BLaER1 (cell line): ENCODE data around the gene SLC9A1.
"Not testable (repeated sequence)": the region's sequence is repeated elsewhere in the genome, so short reads cannot be mapped to it uniquely, and the experiment has no call there.

ENCODE experiments used
- H3K27ac ChIP-seq: shearing (Covaris generic); formaldehyde crosslinking; 2 replicates; pipeline ENCODE4 v1.8.1; 2022
- H3K27me3 ChIP-seq: shearing (Covaris generic); formaldehyde crosslinking; 2 replicates; pipeline ENCODE4 v1.8.1; 2022
- H3K36me3 ChIP-seq: shearing (Covaris generic); formaldehyde crosslinking; 2 replicates; pipeline ENCODE4 v1.8.1; 2022
- H3K4me1 ChIP-seq: shearing (Covaris generic); formaldehyde crosslinking; 2 replicates; pipeline ENCODE4 v1.8.1; 2022
- H3K4me2 ChIP-seq: shearing (Covaris generic); formaldehyde crosslinking; 2 replicates; pipeline ENCODE4 v1.8.1; 2022
- H3K4me3 ChIP-seq: shearing (Covaris generic); formaldehyde crosslinking; 2 replicates; pipeline ENCODE4 v1.8.1; 2022
- H3K9ac ChIP-seq: shearing (Covaris generic); formaldehyde crosslinking; 2 replicates; pipeline ENCODE4 v1.8.1; 2022
- H3K9me3 ChIP-seq: shearing (Covaris generic); formaldehyde crosslinking; 2 replicates; pipeline ENCODE4 v1.8.1; 2022
- H4K20me1 ChIP-seq: shearing (Covaris generic); formaldehyde crosslinking; 2 replicates; pipeline ENCODE4 v1.8.1; 2022
- Cebpa-rat ChIP-seq: shearing (Covaris generic); IDR thresholded peaks from 2 replicates; pipeline ENCODE4 v1.8.1; 2022

Gene SLC9A1

GRCh38 chr1:27154991-27155781 is at the start of gene SLC9A1:
Gene SLC9A1 (minus strand): TSS chr1:27155125. CDS start chr1:27154334, 791 bp downstream.
- peak; percentile 38; the same call in 1 of the 2 replicates for TF ChIP-seq Cebpa-rat
- Histone ChIP-seq H3K36me3 (no peaks in the 10 kb centered on the region), H3K27me3 (no peaks in the 10 kb centered on the region), H3K4me2 (peak within 1 kb of the TSS; percentile 99), H3K9ac (peak within 1 kb of the TSS; percentile 91), H3K4me1 (peaks cover 44% of the 10 kb centered on the region), H3K27ac (peak within 1 kb of the TSS; percentile 86), H3K9me3 (no peaks in the 10 kb centered on the region), H3K4me3 (peak within 1 kb of the TSS; percentile 77), H4K20me1 (0 out of 2 replicates have a peak, but pooled peaks cover 30% of the 10 kb centered on the region)

- H3K27ac ChIP-seq = no peak overlapping the region
- H3K36me3 ChIP-seq = no peaks in the 10 kb centered on the region
- H3K4me2 ChIP-seq = no peak overlapping the region
- H3K4me3 ChIP-seq = no peak overlapping the region
- H3K9me3 ChIP-seq = no peaks in the 10 kb centered on the region
- H3K9ac ChIP-seq = no peak overlapping the region
- no peak for TF ChIP-seq Cebpa-rat
- H4K20me1 ChIP-seq = no peaks in the 10 kb centered on the region
- no peaks in the 10 kb centered on the region for H3K27me3 ChIP-seq
- H3K4me1 ChIP-seq = peaks cover 7% of the 10 kb centered on the region; the same call in 1 of the 2 replicates
Observed at GRCh38 chr1:27203946-27204345, 49.0 kb upstream of the SLC9A1 start.

- no peaks in the 10 kb centered on the region for H4K20me1 ChIP-seq
- no peak overlapping the region for H3K4me3 ChIP-seq
- no peak overlapping the region for H3K4me2 ChIP-seq
- H3K9me3 ChIP-seq = no peaks in the 10 kb centered on the region
- no peaks in the 10 kb centered on the region for H3K27me3 ChIP-seq
- H3K27ac ChIP-seq = no peak overlapping the region
- H3K36me3 ChIP-seq = no peaks in the 10 kb centered on the region
- TF ChIP-seq Cebpa-rat = no peak
- H3K9ac ChIP-seq = no peak overlapping the region
- H3K4me1 ChIP-seq = peaks cover 7% of the 10 kb centered on the region; the same call in 1 of the 2 replicates
Observed at GRCh38 chr1:27201295-27201694, 46.4 kb upstream of the SLC9A1 start.

GRCh38 chr1:27193194-27193593 is 38.3 kb upstream of the SLC9A1 start:
- Histone ChIP-seq H3K27me3 (no peaks in the 10 kb centered on the region), H4K20me1 (no peaks in the 10 kb centered on the region), H3K4me2 (no peak overlapping the region), H3K4me3 (no peak overlapping the region), H3K9ac (no peak overlapping the region), H3K9me3 (peaks cover 6% of the 10 kb centered on the region), H3K4me1 (no peaks in the 10 kb centered on the region), H3K36me3 (no peaks in the 10 kb centered on the region), H3K27ac (no peak overlapping the region)
- TF ChIP-seq Cebpa-rat = no peak

GRCh38 chr1:27192039-27192529 is 37.2 kb upstream of the SLC9A1 start:
- H4K20me1 ChIP-seq = no peaks in the 10 kb centered on the region
- no peak overlapping the region for H3K9ac ChIP-seq
- H3K9me3 ChIP-seq = peaks cover 6% of the 10 kb centered on the region
- no peak overlapping the region for H3K4me2 ChIP-seq
- no peaks in the 10 kb centered on the region for H3K4me1 ChIP-seq
- H3K36me3 ChIP-seq = no peaks in the 10 kb centered on the region
- H3K4me3 ChIP-seq = no peak overlapping the region
- TF ChIP-seq Cebpa-rat = no peak
- no peak overlapping the region for H3K27ac ChIP-seq
- H3K27me3 ChIP-seq = no peaks in the 10 kb centered on the region

- not testable (repeated sequence) for H3K27me3 ChIP-seq, H3K4me3 ChIP-seq, H3K4me1 ChIP-seq, H3K9ac ChIP-seq, H3K4me2 ChIP-seq, H3K36me3 ChIP-seq, H4K20me1 ChIP-seq, H3K27ac ChIP-seq
- H3K9me3 ChIP-seq = peaks cover 61% of the 10 kb centered on the region
Observed at GRCh38 chr1:27184665-27185064, 29.7 kb upstream of the SLC9A1 start.

GRCh38 chr1:27179979-27180378 is 25.1 kb upstream of the SLC9A1 start:
- H3K4me1 ChIP-seq = no peaks in the 10 kb centered on the region
- H3K27ac ChIP-seq = no peak overlapping the region
- H3K9ac ChIP-seq = no peak overlapping the region
- no peak overlapping the region for H3K4me2 ChIP-seq
- peaks cover 87% of the 10 kb centered on the region for H3K9me3 ChIP-seq
- no peak overlapping the region for H3K4me3 ChIP-seq
- H3K36me3 ChIP-seq = no peaks in the 10 kb centered on the region
- H3K27me3 ChIP-seq = no peaks in the 10 kb centered on the region
- no peak for TF ChIP-seq Cebpa-rat
- no peaks in the 10 kb centered on the region for H4K20me1 ChIP-seq

- H3K9ac ChIP-seq = no peak overlapping the region
- H3K27me3 ChIP-seq = no peaks in the 10 kb centered on the region
- H3K4me1 ChIP-seq = no peaks in the 10 kb centered on the region
- H3K4me3 ChIP-seq = no peak overlapping the region
- H3K27ac ChIP-seq = no peak overlapping the region
- H3K36me3 ChIP-seq = no peaks in the 10 kb centered on the region
- TF ChIP-seq Cebpa-rat = no peak
- no peak overlapping the region for H3K4me2 ChIP-seq
- peaks cover 84% of the 10 kb centered on the region for H3K9me3 ChIP-seq
- H4K20me1 ChIP-seq = no peaks in the 10 kb centered on the region
Observed at GRCh38 chr1:27179379-27179778, 24.5 kb upstream of the SLC9A1 start.

GRCh38 chr1:27176954-27177353 is 22.0 kb upstream of the SLC9A1 start:
- no peaks in the 10 kb centered on the region for H4K20me1 ChIP-seq

GRCh38 chr1:27176323-27176722 is 21.4 kb upstream of the SLC9A1 start:
- H3K27me3 ChIP-seq = no peaks in the 10 kb centered on the region
- H3K4me2 ChIP-seq = no peak overlapping the region
- H3K4me1 ChIP-seq = no peaks in the 10 kb centered on the region
- H3K27ac ChIP-seq = no peak overlapping the region
- no peak overlapping the region for H3K9ac ChIP-seq
- no peaks in the 10 kb centered on the region for H4K20me1 ChIP-seq
- no peak for TF ChIP-seq Cebpa-rat
- H3K36me3 ChIP-seq = no peaks in the 10 kb centered on the region
- H3K9me3 ChIP-seq = peaks cover 59% of the 10 kb centered on the region
- no peak overlapping the region for H3K4me3 ChIP-seq

More at GRCh38 chr1:27176954-27177353, 22.0 kb upstream of the SLC9A1 start:
- TF ChIP-seq Cebpa-rat = no peak
- no peak overlapping the region for H3K9ac ChIP-seq
- H3K9me3 ChIP-seq = peaks cover 65% of the 10 kb centered on the region
- no peaks in the 10 kb centered on the region for H3K27me3 ChIP-seq
- no peaks in the 10 kb centered on the region for H3K36me3 ChIP-seq
- H3K4me1 ChIP-seq = no peaks in the 10 kb centered on the region
- H3K4me2 ChIP-seq = no peak overlapping the region
- no peak overlapping the region for H3K4me3 ChIP-seq
- H3K27ac ChIP-seq = no peak overlapping the region

- H3K9me3 ChIP-seq = peaks cover 27% of the 10 kb centered on the region
- H3K27ac ChIP-seq, H3K9ac ChIP-seq, H3K4me3 ChIP-seq, H3K27me3 ChIP-seq, H4K20me1 ChIP-seq, H3K4me2 ChIP-seq, H3K4me1 ChIP-seq, H3K36me3 ChIP-seq: not testable (repeated sequence)
Observed at GRCh38 chr1:27172992-27173391, 18.1 kb upstream of the SLC9A1 start.
